Upper lobe of left lung (tissue), 6 donors: Measurements from ENCODE around the gene PRPF18. TPM values are rescaled to one million over a fixed set of nuclear protein-coding genes. Genes with fewer than 3 reads are reported as not detected.

Experiments used
- ATAC-seq, 2 donors: fragments of 200-7000 bp; cut with Tn5 transposase; one replicate each; pipeline ENCODE4 v1.9.1; 2022; ENCODE audit warnings: mild to moderate bottlenecking in 2 of 2, moderate library complexity in 2 of 2; ENCODE audit not compliant: low FRiP score in 2 of 2
- DNase-seq, 2 donors: peaks; one replicate each; pipeline ENCODE4 v3.0.0-alpha.2; 2019 to 2020
- H3K27ac ChIP-seq, 4 donors: fragments of 200-600 bp; sonication (generic); one replicate each; pipeline ENCODE4 v1.5.1; 2016 to 2019
- H3K27me3 ChIP-seq, 4 donors: fragments of 200-600 bp; sonication (generic); one replicate each; pipeline ENCODE4 v1.5.1; 2017 to 2019
- H3K36me3 ChIP-seq, 4 donors: fragments of 200-600 bp; sonication (generic); one replicate each; pipeline ENCODE4 v1.5.1; 2016 to 2019
- H3K4me1 ChIP-seq, 4 donors: fragments of 200-600 bp; sonication (generic); one replicate each; pipeline ENCODE4 v1.5.1; 2018 to 2019
- H3K4me3 ChIP-seq, 4 donors: fragments of 200-600 bp; sonication (generic); one replicate each; pipeline ENCODE4 v1.5.1; 2017 to 2019; ENCODE audit warnings: mild to moderate bottlenecking in 2 of 4, moderate library complexity in 1 of 4
- H3K9me3 ChIP-seq, 4 donors: fragments of 200-600 bp; sonication (generic); one replicate each; pipeline ENCODE4 v1.5.1; 2018 to 2019
- EP300 ChIP-seq, 4 donors: sonication (generic); formaldehyde crosslinking; IDR thresholded peaks; one replicate each; pipeline ENCODE4 v1.5.1; 2017; ENCODE audit warnings: antibody characterized with exemption in 4 of 4, control low read depth in 2 of 4
- POLR2A ChIP-seq, 4 donors: fragments of 450-650 bp; IDR thresholded peaks; one replicate each; pipeline ENCODE4 v1.5.1; 2016 to 2017; ENCODE audit warnings: antibody characterized with exemption in 4 of 4, mild to moderate bottlenecking in 2 of 4
- POLR2AphosphoS5 ChIP-seq, 2 donors: sonication (generic); formaldehyde crosslinking; IDR thresholded peaks; one replicate each; pipeline ENCODE4 v1.5.1; 2017; ENCODE audit warnings: antibody characterized with exemption in 2 of 2
- WGBS, 2 donors: methylation state at CpG; one replicate each; pipeline ENCODE4 v1.1.5; 2017 to 2018; 5-methylcytosine and 5-hydroxymethylcytosine counted together
- total RNA-seq, 6 donors: library from RNA; depleted of rRNA in 4 of 6; stranded (reverse); fragments of >200 nt in 4 of 6; gene quantifications; one replicate each; pipeline versions ENCODE4 v1.1.0 to v1.2.1, GENCODE V29; 2016 to 2021
- TF ChIP-seq, protein P1 (sequence below), 6 experiments: fragments of 450-650 bp in 4 of 6; fragments of 200-600 bp in 2 of 6; sonication (generic) in 2 of 6; IDR thresholded peaks; one replicate each; pipeline ENCODE4 v1.5.1; 2016 to 2019; ENCODE audit warnings: antibody characterized with exemption in 6 of 6
- donor health status: DM: no; HTN: no; CAD: no; lungs with moderate emphysema.
- donor health status: DM: no; HTN: yes; CAD: no; lungs with severe emphysema.

The PRPF18 gene
- total RNA-seq, 6 donors from 2014 or later, result 14.4 to 50.3 (median 22.3) TPM

DNA sequence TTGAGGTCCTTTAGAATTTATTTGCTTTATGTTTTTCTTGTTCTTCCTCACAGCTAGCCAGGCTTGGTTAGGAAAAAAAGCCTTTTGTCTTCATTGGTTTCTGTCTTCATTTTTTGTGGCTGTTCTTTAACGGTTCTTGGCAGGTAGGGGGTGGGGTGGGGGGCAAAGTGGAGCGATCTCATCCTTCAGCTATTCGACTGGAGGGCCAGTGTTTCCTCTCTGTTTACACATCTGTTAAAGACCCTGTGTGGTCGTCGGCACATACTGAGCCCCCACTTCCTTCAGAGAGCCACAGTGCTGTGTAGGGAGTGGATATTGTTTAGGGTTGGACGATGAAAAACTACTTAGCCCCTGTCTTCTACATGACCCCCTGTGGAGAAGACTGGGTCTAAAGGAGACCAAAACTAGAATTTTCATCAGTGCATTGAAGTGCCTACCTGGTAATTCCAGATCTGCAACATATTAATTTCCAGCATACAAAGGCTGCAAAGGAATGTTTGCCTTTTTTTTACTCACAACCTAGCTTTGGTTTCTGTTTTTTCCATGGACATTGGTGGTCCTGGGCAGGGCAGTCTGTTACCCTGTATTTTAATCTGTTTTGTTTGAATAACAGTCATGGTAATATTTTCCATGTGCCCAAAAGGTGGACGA, 29.0 kb downstream of the PRPF18 start:
- Histone ChIP-seq H3K27ac (no peak overlapping the region), H3K36me3 (peaks cover 6 to 74% (median 28%) of the 10 kb centered on the region in 4 donors), H3K4me1 (no peaks in the 10 kb centered on the region), H3K4me3 (no peak overlapping the region), H3K27me3 (no peaks in the 10 kb centered on the region), H3K9me3 (no peaks in the 10 kb centered on the region)
- 49 to 55% methylated on average over 7 of the region's 7 CpGs for WGBS, 2 donors
- DNase-seq, result no peak
- ATAC-seq, result no peak
- TF ChIP-seq, protein P1, sequence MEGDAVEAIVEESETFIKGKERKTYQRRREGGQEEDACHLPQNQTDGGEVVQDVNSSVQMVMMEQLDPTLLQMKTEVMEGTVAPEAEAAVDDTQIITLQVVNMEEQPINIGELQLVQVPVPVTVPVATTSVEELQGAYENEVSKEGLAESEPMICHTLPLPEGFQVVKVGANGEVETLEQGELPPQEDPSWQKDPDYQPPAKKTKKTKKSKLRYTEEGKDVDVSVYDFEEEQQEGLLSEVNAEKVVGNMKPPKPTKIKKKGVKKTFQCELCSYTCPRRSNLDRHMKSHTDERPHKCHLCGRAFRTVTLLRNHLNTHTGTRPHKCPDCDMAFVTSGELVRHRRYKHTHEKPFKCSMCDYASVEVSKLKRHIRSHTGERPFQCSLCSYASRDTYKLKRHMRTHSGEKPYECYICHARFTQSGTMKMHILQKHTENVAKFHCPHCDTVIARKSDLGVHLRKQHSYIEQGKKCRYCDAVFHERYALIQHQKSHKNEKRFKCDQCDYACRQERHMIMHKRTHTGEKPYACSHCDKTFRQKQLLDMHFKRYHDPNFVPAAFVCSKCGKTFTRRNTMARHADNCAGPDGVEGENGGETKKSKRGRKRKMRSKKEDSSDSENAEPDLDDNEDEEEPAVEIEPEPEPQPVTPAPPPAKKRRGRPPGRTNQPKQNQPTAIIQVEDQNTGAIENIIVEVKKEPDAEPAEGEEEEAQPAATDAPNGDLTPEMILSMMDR (IDR thresholded peaks at IDR 0.05), result no peak

DNA sequence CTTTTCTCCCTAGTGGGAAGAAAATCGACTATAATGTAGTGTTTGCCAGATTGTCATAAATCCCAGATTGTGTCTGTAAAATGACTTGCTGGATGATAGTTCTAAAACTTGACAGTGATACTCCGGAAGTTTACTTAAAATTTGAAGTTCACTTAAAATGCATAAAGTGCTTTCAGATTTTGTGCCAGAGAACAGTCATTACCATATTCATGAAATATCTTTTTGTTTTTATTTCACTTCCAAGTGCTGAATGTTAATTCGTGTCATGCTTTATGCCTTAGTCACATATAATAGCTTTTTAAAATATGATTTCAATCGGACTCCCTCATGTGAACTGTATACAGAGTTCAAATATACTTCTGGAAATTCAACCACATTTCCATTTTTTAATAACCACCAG, 30.4 kb downstream of the PRPF18 start:
- no peak overlapping the region for H3K4me3 ChIP-seq
- no peak for TF ChIP-seq POLR2AphosphoS5 (IDR thresholded peaks at IDR 0.05)
- no peak for TF ChIP-seq EP300 (IDR thresholded peaks at IDR 0.05)
- no peak for TF ChIP-seq POLR2A (IDR thresholded peaks at IDR 0.05)
- TF ChIP-seq, protein P1 (IDR thresholded peaks at IDR 0.05), result no peak
- WGBS, 2 donors, result 62 to 68% methylated on average over 4 of the region's 4 CpGs
- H3K9me3 ChIP-seq, result no peaks in the 10 kb centered on the region
- DNase-seq (no peak), ATAC-seq (no peak)
- no peaks in the 10 kb centered on the region for H3K27me3 ChIP-seq
- no peak overlapping the region for H3K27ac ChIP-seq
- H3K4me1 ChIP-seq, result no peaks in the 10 kb centered on the region
- peaks cover 6 to 74% (median 24%) of the 10 kb centered on the region in 4 donors for H3K36me3 ChIP-seq

DNA sequence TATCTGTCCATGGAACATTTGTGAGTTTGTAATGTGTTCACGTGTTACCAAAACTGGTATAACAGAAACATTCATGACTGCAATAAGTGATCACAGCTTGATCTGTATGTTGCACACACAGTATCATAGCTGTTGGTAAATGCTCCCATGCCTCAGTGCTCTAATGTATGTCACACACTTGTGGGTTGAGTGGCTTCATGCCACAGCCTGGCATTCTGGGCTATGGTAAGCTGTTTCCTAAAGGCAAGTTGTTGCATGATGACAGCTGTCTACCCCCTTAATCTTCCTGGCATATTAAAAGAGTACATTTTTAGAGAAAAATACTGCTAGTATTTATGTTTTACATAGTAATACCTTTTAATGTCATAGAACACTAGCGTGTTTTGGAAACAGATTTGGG, 35.2 kb downstream of the PRPF18 start:
- H3K4me3 ChIP-seq, result no peak overlapping the region

DNA sequence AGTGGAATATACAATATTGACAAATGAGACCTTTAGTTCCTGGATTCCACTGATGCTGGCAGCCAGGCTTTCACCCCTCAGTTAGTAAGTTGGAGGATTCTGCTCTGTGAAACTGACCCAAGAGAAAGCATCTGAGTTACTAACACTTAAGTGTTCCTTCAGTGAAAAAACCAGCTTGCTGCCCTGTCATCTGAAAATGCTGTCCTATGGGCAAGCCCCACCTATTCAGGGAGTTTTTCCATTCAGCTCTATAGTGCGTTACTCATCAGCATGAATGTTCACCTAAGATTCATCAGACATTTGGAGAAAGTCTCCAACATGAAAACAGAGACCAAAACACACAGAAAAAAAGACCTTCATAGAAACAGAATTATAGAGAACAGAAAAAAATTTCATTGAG, 37.9 kb downstream of the PRPF18 start:
- no peak overlapping the region for H3K4me3 ChIP-seq
- H3K4me1 ChIP-seq, result peaks cover 0 to 3% (median 0%) of the 10 kb centered on the region in 4 donors
- H3K27ac ChIP-seq, result no peak overlapping the region
- no peak for TF ChIP-seq POLR2A (IDR thresholded peaks at IDR 0.05)
- no peak for TF ChIP-seq EP300 (IDR thresholded peaks at IDR 0.05)
- no peak for TF ChIP-seq POLR2AphosphoS5 (IDR thresholded peaks at IDR 0.05)
- TF ChIP-seq, protein P1 (IDR thresholded peaks at IDR 0.05), result no peak
- no peak for ATAC-seq
- no peaks in the 10 kb centered on the region for H3K27me3 ChIP-seq
- DNase-seq, result no peak
- H3K9me3 ChIP-seq, result no peaks in the 10 kb centered on the region
- 100% methylated on average over 1 of the region's 1 CpG for WGBS, 2 donors
- peaks cover 0 to 33% (median 6%) of the 10 kb centered on the region in 4 donors for H3K36me3 ChIP-seq

More for the DNA sequence above, 35.2 kb downstream of the PRPF18 start:
- Histone ChIP-seq H3K27ac (no peak overlapping the region), H3K27me3 (no peaks in the 10 kb centered on the region), H3K36me3 (peaks cover under 1 to 52% (median 11%) of the 10 kb centered on the region in 4 donors), H3K4me1 (no peaks in the 10 kb centered on the region), H3K9me3 (no peaks in the 10 kb centered on the region)
- 48 to 97% methylated on average over 2 of the region's 2 CpGs for WGBS, 2 donors
- DNase-seq (no peak), ATAC-seq (no peak)
- TF ChIP-seq EP300 (IDR thresholded peaks at IDR 0.05) (no peak), POLR2A (IDR thresholded peaks at IDR 0.05) (no peak), POLR2AphosphoS5 (IDR thresholded peaks at IDR 0.05) (no peak)
- TF ChIP-seq, protein P1 (IDR thresholded peaks at IDR 0.05), result no peak
